HFFc6 (cell line): ENCODE measurements around the gene SCD. TPM values are rescaled to one million over a fixed set of nuclear protein-coding genes. Genes with fewer than 3 reads are reported as not detected.

ENCODE experiments used
- DNase-seq: peaks from one replicate; pipeline ENCODE4 v3.0.0-alpha.2; 2018
- H3K27ac Mint-ChIP-seq: 2 replicates; pipeline ENCODE4 v1.8.0; 2020; ENCODE audit warnings: mild to moderate bottlenecking, mixed read lengths
- H3K27me3 Mint-ChIP-seq: 2 replicates; pipeline ENCODE4 v1.8.0; 2021; ENCODE audit warnings: mild to moderate bottlenecking, moderate library complexity, mixed read lengths; ENCODE audit not compliant: insufficient read depth
- H3K36me3 Mint-ChIP-seq: 2 replicates; pipeline ENCODE4 v1.8.0; 2021; ENCODE audit warnings: low read depth, mixed read lengths
- H3K4me1 Mint-ChIP-seq: 2 replicates; pipeline ENCODE4 v1.8.0; 2020; ENCODE audit warnings: low read depth, mixed read lengths
- H3K4me3 Mint-ChIP-seq: 2 replicates; pipeline ENCODE4 v1.8.0; 2020; ENCODE audit warnings: mild to moderate bottlenecking, moderate library complexity, mixed read lengths
- H3K9me3 Mint-ChIP-seq: 2 replicates; pipeline ENCODE4 v1.8.0; 2020; ENCODE audit warnings: mild to moderate bottlenecking, mixed read lengths
- CTCF ChIP-seq: fragments of 200-600 bp; sonication (generic); IDR thresholded peaks from 2 replicates; pipeline ENCODE4 v1.5.0; 2021; ENCODE audit warnings: antibody characterized with exemption, mild to moderate bottlenecking
- total RNA-seq, 6 experiments: library from RNA; stranded (reverse); fragmentation: NEBNext Ultra II Directional; extraction: Animal tissue kit (Norgen Biotek cat#: 25700); gene quantifications; 2 replicates in 1 of 6; 3 replicates in 5 of 6; pipeline ENCODE4 v1.2.3, GENCODE V29; 2021

Gene SCD
- total RNA-seq, 6 experiments from 2014 or later = 11.5 to 16.8 (median 14.9) TPM

DNA sequence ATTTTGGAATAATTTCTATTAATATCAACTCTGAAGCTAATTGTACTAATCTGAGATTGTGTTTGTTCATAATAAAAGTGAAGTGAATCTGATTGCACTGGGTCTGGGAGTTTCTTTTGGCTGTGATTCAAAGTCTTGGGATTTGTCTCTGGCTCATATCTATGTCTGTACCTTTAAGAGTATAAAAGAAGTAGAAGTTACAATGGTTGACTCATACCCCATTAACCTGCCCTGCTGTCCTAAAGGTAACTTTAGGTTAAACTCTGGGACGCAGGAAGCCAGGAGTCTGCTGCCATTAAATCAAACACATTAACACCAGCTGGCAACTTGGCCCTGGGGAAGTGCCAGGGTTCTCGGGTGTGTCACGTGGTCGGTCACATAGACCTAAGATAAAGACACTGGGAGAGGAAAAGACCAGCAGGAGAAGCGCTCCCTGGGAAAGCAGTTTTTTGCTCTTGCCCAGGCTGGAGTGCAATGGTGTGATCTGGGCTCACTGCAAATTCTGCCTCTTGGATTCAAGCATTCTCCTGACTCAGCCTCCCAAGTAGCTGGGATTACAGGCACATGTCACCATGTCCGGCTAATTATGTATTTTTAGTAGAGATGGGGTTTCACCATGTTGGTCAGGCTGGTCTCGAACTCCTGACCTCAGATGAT lies 17.8 kb downstream of the SCD start:
- H3K4me3 Mint-ChIP-seq = no peak overlapping the region; the same call in 1 of the 2 replicates
- no peak overlapping the region for H3K27ac Mint-ChIP-seq
- peaks cover 2% of the 10 kb centered on the region for H3K27me3 Mint-ChIP-seq
- TF ChIP-seq CTCF = no peak
- DNase-seq = peak; percentile 70
- peaks cover 9% of the 10 kb centered on the region; the same call in 1 of the 2 replicates for H3K36me3 Mint-ChIP-seq
- H3K9me3 Mint-ChIP-seq = no peaks in the 10 kb centered on the region
- H3K4me1 Mint-ChIP-seq = peaks cover 18% of the 10 kb centered on the region

DNA sequence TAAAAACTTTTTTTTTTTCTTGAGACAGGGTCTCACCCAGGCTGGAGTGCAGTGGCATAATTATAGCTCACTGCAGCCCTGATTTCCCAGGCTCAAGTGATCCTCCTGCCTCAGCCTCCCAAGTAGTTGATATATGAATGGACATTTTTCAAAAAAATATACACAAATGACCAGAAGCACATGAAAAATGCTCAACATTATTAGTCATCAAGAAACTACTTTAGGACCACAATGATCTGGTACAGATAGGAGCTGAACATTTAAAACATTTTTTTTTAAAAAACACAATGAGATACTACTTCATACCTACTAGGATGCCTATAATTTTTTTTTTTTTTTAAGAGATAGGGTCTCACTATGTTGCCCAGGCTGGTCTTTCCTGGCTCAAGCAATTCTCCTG lies 21.7 kb downstream of the SCD start:
- no peak for TF ChIP-seq CTCF
- H3K27me3 Mint-ChIP-seq = no peaks in the 10 kb centered on the region; the same call in 1 of the 2 replicates
- H3K36me3 Mint-ChIP-seq = no peaks in the 10 kb centered on the region
- no peaks in the 10 kb centered on the region for H3K9me3 Mint-ChIP-seq
- no peak overlapping the region for H3K27ac Mint-ChIP-seq
- H3K4me1 Mint-ChIP-seq = peaks cover 28% of the 10 kb centered on the region
- no peak for DNase-seq
- H3K4me3 Mint-ChIP-seq = no peak overlapping the region

DNA sequence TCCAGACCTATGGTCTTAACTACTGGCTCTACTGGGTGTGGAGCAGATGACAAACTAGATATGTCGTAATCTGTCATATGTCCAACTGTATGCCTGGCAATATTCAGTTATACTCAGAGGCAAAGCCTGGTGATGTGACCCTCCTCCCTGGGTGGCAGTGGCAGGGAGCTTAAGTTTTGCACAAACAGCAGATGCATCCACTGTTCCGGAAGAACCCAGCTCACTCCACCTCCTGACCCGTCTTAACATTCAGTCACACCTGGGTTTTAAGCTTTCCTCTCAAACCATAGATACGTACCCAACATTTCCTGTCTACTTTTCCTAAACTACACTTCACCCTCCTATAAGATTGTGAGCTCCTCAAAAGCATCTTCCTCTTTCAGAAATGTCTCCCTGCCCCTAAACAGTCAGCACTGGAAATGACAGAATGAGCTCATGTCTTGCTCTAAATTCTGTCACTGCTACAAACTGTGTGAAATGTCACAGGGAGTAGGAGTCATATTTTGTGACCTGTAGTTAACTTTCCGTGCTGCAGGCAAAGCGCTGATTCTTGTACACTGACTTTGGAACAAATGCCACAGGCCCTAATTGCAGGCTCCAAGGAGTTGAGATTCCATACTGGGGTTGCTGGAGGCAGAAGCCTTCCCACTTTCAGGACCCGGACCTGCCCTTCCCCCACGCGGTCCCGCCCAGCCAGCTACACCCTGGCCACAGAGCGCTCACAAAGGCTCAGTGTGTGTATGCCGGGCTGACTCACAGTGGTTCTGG lies 23.9 kb downstream of the SCD start:
- H3K27ac Mint-ChIP-seq = peak overlapping the region; percentile 94
- H3K27me3 Mint-ChIP-seq = no peaks in the 10 kb centered on the region
- no peak for TF ChIP-seq CTCF
- H3K4me1 Mint-ChIP-seq = peaks cover 17% of the 10 kb centered on the region
- H3K4me3 Mint-ChIP-seq = peak overlapping the region; percentile 81
- H3K36me3 Mint-ChIP-seq = no peaks in the 10 kb centered on the region
- H3K9me3 Mint-ChIP-seq = no peaks in the 10 kb centered on the region
- DNase-seq = peak; percentile 72

DNA sequence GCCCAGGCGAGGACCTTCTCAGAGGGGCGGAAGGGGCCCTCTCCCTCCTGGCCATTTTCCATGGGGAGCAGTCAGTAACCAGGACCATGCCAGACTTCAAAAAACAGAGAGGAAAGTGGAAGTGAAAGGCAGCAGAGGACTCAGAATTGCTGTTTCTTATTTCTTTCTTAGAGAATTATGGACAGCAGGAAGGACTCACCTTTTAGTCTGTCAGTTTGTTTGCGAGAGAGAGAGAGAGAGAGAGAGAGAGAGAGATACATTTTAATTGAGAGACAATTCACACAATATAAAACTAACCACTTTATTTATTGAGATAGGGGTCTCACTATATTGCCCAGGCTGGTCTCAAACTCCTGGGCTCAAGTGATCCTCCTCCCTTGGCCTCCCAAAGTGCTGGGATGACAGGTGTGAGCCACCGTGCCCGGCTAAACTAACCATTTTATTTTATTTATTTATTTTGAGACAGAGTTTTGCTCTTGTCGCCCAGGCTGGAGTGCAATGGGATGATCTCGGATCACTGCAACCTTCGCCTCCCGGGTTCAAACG lies 24.5 kb downstream of the SCD start:
- DNase-seq = no peak
- TF ChIP-seq CTCF = no peak
- Mint-ChIP-seq H3K9me3 (no peaks in the 10 kb centered on the region), H3K4me1 (peaks cover 17% of the 10 kb centered on the region), H3K27ac (peak overlapping the region; percentile 94), H3K36me3 (no peaks in the 10 kb centered on the region), H3K27me3 (no peaks in the 10 kb centered on the region), H3K4me3 (peak overlapping the region; percentile 81)

DNA sequence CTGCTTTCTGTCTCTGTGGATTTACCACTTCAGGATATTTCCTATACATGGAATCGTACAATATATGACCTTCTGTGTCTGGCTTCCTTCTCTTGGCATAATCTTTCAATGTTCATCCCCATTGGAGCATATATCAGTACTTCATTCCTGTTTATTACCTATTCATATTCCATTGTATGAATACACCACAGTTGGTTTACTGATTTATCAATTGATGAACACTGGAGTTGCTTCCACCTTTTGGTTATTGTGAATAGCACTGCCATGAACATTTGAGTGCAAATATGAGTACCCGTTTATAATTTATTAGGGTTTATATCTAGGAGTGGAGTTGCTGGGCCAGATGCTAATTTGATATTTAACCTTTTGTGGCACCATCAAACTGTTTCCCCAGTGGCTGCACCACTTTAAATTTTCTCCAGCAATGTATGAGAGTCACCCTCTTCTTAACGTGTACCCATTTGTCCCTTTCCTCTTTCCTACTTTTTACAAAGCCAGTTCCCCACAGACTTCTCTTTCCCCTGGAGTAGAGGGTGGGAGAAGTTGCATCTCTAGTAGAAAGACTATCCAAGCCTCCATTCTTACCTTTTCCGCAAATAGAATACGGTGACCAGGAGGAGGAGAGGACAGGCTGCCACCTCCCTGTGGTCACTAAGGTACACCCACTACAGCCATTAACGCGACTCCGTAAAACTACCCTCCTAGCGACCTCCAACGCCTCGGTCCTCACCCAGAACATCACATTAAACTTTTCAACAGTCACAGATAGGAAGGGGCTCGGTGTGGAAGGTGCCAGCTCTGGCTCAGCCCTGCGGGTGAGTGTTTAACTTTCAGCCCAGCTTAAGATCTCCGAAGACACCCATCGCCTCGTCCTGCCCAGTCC lies 25.6 kb downstream of the SCD start:
- Mint-ChIP-seq H3K27me3 (no peaks in the 10 kb centered on the region), H3K4me3 (no peak overlapping the region)

More for the DNA sequence above, 25.6 kb downstream of the SCD start:
- peaks cover 17% of the 10 kb centered on the region for H3K4me1 Mint-ChIP-seq
- no peak for DNase-seq
- H3K9me3 Mint-ChIP-seq = no peaks in the 10 kb centered on the region
- no peaks in the 10 kb centered on the region for H3K36me3 Mint-ChIP-seq
- no peak for TF ChIP-seq CTCF
- no peak overlapping the region for H3K27ac Mint-ChIP-seq
